ENCODE data around the gene VSIG10. TPM values are rescaled to one million over a fixed set of nuclear protein-coding genes. Genes with fewer than 3 reads are reported as not detected.
A peak's percentile ranks its signal among the peaks of the same experiment; 100 is the strongest.

VSIG10 gene
- total and polyA plus RNA-seq, 2 of the 13 experiments (the other 11 are each of a cell fraction or from before 2014, with no cell fraction given) = 25.6 to 42.5 TPM

DNA sequence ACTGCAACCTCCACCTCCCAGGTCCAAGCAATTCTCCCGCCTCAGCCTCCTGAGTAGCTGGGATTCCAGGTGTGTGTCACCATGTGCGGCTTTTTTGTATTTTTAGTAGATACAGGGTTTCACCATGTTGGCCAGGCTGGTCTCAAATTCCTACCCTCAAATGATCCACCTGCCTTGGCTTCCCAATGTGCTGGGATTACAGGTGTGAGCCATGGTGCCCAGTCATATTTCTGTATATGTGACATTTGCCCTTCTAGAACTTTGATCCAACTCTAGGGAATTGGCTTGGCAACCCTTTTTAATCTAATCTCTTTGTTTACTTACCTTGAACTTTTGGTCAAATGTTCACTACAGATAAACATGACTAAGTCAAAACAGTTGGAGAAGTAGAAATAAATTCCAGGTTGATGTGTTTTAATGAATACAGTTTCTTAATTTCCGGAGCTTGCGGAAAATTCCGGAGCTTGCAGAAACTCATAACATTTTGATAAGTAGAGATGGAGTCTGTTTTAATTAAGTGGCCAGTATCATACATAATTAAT is 20.6 kb upstream of the VSIG10 start (continued):
- TF ChIP-seq NCOA5 (CRISPR knock-in tag; IDR thresholded peaks at IDR 0.05) = no peak
- TF ChIP-seq GLI4 (CRISPR knock-in tag; IDR thresholded peaks at IDR 0.05; ENCODE audit: borderline replicate concordance) = no peak
- no peak for TF ChIP-seq ZNF879 (CRISPR knock-in tag; IDR thresholded peaks at IDR 0.05)
- TF ChIP-seq MEIS2 (CRISPR knock-in tag; IDR thresholded peaks at IDR 0.05) = peak; percentile 25; the same call in 1 of the 2 replicates
- TF ChIP-seq ZNF747 (CRISPR knock-in tag; IDR thresholded peaks at IDR 0.05; ENCODE audit: borderline replicate concordance) = no peak
- peak; percentile 3 for TF ChIP-seq ZNF781 (CRISPR knock-in tag; IDR thresholded peaks at IDR 0.05; ENCODE audit: borderline replicate concordance, not compliant biosample characterization)
- TF ChIP-seq, protein P1, sequence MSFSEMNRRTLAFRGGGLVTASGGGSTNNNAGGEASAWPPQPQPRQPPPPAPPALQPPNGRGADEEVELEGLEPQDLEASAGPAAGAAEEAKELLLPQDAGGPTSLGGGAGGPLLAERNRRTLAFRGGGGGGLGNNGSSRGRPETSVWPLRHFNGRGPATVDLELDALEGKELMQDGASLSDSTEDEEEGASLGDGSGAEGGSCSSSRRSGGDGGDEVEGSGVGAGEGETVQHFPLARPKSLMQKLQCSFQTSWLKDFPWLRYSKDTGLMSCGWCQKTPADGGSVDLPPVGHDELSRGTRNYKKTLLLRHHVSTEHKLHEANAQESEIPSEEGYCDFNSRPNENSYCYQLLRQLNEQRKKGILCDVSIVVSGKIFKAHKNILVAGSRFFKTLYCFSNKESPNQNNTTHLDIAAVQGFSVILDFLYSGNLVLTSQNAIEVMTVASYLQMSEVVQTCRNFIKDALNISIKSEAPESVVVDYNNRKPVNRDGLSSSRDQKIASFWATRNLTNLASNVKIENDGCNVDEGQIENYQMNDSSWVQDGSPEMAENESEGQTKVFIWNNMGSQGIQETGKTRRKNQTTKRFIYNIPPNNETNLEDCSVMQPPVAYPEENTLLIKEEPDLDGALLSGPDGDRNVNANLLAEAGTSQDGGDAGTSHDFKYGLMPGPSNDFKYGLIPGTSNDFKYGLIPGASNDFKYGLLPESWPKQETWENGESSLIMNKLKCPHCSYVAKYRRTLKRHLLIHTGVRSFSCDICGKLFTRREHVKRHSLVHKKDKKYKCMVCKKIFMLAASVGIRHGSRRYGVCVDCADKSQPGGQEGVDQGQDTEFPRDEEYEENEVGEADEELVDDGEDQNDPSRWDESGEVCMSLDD (CRISPR knock-in tag; IDR thresholded peaks at IDR 0.05; ENCODE audit: borderline replicate concordance) = no peak
- TF ChIP-seq ZNF10 (CRISPR knock-in tag; IDR thresholded peaks at IDR 0.05; ENCODE audit: borderline replicate concordance, low read depth) = no peak
- peak; percentile 71 for TF ChIP-seq ASH2L (IDR thresholded peaks at IDR 0.05; ENCODE audit: insufficient read length, low read depth, low read length)
- TF ChIP-seq, protein P2, sequence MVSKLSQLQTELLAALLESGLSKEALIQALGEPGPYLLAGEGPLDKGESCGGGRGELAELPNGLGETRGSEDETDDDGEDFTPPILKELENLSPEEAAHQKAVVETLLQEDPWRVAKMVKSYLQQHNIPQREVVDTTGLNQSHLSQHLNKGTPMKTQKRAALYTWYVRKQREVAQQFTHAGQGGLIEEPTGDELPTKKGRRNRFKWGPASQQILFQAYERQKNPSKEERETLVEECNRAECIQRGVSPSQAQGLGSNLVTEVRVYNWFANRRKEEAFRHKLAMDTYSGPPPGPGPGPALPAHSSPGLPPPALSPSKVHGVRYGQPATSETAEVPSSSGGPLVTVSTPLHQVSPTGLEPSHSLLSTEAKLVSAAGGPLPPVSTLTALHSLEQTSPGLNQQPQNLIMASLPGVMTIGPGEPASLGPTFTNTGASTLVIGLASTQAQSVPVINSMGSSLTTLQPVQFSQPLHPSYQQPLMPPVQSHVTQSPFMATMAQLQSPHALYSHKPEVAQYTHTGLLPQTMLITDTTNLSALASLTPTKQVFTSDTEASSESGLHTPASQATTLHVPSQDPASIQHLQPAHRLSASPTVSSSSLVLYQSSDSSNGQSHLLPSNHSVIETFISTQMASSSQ (IDR thresholded peaks at IDR 0.05; ENCODE audit: low read depth) = no peak; the same call in 1 of the 2 replicates
- TF ChIP-seq, protein P2 (CRISPR knock-in tag; IDR thresholded peaks at IDR 0.05; ENCODE audit: borderline replicate concordance) = peak; percentile 37; the same call in 1 of the 2 replicates
- TF ChIP-seq, protein P3, sequence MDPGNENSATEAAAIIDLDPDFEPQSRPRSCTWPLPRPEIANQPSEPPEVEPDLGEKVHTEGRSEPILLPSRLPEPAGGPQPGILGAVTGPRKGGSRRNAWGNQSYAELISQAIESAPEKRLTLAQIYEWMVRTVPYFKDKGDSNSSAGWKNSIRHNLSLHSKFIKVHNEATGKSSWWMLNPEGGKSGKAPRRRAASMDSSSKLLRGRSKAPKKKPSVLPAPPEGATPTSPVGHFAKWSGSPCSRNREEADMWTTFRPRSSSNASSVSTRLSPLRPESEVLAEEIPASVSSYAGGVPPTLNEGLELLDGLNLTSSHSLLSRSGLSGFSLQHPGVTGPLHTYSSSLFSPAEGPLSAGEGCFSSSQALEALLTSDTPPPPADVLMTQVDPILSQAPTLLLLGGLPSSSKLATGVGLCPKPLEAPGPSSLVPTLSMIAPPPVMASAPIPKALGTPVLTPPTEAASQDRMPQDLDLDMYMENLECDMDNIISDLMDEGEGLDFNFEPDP (CRISPR knock-in tag; conservative IDR thresholded peaks at IDR 0.05) = no peak
- TF ChIP-seq, protein P4, sequence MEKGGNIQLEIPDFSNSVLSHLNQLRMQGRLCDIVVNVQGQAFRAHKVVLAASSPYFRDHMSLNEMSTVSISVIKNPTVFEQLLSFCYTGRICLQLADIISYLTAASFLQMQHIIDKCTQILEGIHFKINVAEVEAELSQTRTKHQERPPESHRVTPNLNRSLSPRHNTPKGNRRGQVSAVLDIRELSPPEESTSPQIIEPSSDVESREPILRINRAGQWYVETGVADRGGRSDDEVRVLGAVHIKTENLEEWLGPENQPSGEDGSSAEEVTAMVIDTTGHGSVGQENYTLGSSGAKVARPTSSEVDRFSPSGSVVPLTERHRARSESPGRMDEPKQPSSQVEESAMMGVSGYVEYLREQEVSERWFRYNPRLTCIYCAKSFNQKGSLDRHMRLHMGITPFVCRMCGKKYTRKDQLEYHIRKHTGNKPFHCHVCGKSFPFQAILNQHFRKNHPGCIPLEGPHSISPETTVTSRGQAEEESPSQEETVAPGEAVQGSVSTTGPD (CRISPR knock-in tag; IDR thresholded peaks at IDR 0.05) = no peak
- TF ChIP-seq TMF1 (CRISPR knock-in tag; IDR thresholded peaks at IDR 0.05; ENCODE audit: low read depth) = no peak
- no peak for TF ChIP-seq SUZ12 (IDR thresholded peaks at IDR 0.05; ENCODE audit: low read depth, low read length)
- no peak for TF ChIP-seq PAF1 (CRISPR knock-in tag; IDR thresholded peaks at IDR 0.05)
- TF ChIP-seq, protein P5, sequence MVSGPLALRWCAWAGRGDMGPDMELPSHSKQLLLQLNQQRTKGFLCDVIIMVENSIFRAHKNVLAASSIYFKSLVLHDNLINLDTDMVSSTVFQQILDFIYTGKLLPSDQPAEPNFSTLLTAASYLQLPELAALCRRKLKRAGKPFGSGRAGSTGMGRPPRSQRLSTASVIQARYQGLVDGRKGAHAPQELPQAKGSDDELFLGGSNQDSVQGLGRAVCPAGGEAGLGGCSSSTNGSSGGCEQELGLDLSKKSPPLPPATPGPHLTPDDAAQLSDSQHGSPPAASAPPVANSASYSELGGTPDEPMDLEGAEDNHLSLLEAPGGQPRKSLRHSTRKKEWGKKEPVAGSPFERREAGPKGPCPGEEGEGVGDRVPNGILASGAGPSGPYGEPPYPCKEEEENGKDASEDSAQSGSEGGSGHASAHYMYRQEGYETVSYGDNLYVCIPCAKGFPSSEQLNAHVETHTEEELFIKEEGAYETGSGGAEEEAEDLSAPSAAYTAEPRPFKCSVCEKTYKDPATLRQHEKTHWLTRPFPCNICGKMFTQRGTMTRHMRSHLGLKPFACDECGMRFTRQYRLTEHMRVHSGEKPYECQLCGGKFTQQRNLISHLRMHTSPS (CRISPR knock-in tag; IDR thresholded peaks at IDR 0.05; ENCODE audit: low read depth) = peak; percentile 69; the same call in 1 of the 2 replicates
